GM18909 (cell line): ENCODE results near the gene ATL1.
A peak's percentile ranks its signal among the peaks of the same experiment; 100 is the strongest.

ENCODE experiments used
- ATAC-seq: cut with Tn5 transposase; IDR thresholded peaks from one replicate; pipeline ENCODE4 v1.9.1; 2021; ENCODE audit warnings: mild to moderate bottlenecking; ENCODE audit not compliant: unreplicated experiment, poor library complexity

Gene ATL1

DNA sequence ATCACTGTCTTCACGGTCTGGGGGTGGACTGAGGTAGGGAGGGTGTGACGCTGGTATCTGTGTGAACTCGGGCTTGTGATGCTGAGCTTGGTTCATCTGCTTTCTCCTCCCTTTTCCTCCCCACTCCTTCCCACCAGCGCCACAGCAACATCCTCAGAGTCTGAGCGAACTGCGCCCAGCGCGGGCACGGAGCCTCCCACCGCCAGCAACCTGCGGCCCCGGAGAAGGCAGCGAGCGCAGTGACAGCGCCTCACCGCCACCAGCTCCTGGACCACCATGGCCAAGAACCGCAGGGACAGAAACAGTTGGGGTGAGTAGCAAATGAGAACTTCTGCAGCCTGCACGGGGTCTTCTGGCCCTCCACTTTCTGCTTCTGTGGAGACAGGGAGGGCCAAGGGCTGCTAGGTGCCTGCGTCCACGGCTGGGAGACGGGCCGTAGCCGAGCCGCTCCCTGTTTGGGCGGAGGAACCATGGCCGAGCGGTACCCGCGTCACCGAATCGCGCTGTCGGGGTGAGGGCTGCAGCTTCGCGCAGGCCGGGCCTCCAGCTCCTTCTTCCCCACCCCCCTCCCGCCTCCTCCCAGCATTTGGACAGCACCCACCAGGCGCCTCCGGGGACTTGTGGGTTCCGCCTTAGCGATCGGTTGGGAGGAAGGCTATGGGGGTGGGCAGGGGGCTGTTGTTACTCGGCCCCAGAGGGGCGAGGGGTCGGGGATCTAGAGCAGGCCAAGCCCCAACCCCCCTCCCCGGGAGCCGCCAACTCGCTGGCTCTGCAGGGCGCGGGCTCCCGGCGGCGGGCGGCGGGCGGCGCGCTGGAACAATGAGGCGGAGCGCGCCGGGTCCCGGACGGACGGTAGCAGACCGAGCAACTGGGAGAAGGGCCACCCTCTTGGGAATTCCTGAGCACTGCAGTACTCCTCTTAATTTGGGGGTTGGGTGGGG lies at the start of gene ATL1:
Gene ATL1 (plus strand): TSS at position 156 of the 941 bp plus-strand sequence. CDS start 121 bp downstream, at position 277.
- ATAC-seq, result no peak

GRCh38 chr14:50510157-50510556 lies 49.8 kb upstream of the ATL1 start:
- ATAC-seq, result no peak

GRCh38 chr14:50512463-50512862 lies 47.5 kb upstream of the ATL1 start:
- no peak for ATAC-seq

GRCh38 chr14:50516091-50516490 lies 43.9 kb upstream of the ATL1 start:
- no peak for ATAC-seq

DNA sequence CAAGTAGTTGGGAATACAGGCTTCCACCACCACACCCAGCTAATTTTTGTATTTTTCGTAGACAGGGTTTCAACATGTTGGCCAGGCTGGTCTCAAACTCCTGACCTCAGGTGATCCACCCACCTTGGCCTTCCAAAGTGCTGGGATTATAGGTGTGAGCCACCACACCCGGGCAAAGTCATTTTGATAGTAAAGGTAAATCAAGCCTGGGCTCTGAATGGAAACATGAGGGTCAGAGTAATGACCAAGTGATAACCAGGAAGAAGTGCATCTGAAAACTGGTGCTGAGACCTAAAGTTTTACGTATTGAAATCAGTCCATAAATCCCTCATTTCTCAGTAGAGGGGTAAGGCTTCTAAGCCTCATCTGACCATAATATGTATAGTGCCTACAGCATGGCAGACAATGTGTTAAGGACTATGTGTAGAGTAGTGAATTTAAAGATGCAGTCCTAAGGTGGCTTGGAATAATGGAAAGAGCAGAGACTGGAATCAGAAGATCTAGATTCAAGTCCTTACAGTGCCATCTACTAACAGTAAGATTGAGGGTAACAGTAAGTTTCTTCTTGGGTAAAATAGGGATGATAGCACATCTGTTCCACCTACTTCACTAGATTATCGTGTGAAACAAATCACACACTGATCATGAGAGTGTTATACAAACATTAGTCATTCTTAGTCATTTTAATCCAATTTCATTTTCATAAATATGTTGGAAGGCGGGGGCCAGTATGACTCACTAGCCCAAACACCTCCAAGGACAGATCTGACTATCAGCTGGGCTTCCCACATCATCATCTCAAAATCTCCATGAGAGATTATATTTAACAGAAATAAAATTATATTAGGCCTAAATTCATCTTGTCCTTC lies 38.8 kb upstream of the ATL1 start:
- peak; percentile 73 for ATAC-seq

- ATAC-seq, result peak; percentile 50
Measured at GRCh38 chr14:50521912-50522341, 38.0 kb upstream of the ATL1 start.

DNA sequence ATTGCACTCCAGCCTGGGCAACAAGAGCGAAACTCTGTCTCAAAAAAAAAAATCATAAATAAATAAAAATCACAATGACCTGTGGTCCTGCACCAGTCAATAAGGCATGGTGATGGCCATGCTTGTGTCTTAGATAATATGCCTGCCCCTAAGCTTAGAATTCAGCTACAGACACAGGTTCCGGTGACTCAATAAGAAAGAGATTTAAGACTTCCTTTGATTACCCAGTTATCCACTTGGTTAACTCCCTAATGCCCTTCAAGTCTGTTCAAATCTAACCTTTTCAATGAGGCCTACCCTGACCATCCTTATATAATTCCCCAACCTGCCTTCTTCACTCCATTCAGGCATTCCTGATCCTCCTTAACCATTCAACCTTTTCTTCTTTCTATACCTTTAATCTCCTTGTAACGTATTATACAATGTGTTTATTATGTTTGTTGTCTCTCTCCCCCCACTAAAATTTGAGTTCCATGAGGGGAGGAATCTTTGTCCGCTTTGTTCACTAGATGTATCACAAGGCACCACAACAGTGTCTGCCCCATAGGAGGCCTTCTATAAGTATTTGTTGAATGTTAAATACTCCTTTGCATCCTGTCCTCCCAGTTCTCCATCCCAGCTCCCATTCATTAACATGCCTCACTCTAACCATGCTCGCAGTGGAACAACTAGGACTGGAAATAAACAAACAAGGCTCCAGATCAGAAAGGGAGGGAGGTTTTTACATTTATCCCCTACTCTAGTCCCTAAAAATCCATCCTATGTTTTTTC lies 36.5 kb upstream of the ATL1 start:
- no peak for ATAC-seq

DNA sequence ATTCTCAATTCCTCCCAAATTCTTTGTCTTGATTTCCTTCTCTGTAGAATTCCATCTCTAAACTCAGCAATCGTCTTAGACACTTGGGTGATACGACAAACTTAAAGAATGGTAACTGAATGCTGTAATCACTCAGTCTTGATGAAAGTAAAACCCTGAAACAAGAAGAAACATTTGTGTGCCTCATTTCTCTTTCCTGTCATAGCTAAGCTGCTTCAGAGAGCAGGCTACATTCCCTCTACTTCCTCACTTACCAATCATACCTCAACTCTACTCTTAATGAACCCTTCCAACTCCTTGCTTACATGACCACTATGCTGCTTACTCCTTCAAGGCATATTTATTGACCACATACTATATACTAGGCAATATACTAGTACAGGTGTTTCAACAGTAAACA lies 35.9 kb upstream of the ATL1 start:
- ATAC-seq, result peak; percentile 38

DNA sequence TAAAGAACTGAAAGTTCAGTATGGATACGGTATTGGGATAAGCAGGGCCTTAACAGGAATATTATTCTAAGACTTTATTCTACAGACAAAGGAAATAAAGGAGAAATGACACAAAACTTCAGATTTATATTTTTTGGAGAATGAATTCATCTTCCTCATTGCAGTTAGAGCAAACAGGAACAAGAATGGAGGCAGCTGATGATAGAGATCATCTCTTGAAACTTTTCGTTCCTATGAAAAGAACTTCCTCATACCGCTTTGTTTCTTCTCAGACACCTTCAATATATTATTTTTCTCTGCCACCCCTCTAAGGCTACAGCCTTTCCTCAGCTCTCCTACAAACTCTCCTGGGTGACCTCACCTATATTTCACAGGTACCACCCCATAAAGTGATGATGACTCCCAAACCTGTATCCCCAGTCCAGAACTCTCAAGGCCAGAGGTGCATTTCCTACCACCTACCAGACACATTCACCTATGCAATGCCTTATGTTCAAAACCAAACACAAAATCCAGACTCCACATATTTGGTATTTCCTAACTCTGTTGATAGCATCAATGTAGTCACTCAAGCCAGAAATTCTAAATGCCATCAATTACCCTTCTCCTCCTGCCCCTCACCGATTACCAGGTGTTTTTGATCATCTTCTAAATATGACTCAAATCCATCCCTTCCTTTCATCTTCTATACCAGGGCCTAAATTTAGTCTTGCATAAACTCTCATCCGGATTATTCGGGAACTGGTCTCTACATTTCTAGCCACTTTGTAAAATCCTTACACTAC lies 35.0 kb upstream of the ATL1 start:
- no peak for ATAC-seq

GRCh38 chr14:50528000-50528399 lies 31.9 kb upstream of the ATL1 start:
- ATAC-seq, result no peak

DNA sequence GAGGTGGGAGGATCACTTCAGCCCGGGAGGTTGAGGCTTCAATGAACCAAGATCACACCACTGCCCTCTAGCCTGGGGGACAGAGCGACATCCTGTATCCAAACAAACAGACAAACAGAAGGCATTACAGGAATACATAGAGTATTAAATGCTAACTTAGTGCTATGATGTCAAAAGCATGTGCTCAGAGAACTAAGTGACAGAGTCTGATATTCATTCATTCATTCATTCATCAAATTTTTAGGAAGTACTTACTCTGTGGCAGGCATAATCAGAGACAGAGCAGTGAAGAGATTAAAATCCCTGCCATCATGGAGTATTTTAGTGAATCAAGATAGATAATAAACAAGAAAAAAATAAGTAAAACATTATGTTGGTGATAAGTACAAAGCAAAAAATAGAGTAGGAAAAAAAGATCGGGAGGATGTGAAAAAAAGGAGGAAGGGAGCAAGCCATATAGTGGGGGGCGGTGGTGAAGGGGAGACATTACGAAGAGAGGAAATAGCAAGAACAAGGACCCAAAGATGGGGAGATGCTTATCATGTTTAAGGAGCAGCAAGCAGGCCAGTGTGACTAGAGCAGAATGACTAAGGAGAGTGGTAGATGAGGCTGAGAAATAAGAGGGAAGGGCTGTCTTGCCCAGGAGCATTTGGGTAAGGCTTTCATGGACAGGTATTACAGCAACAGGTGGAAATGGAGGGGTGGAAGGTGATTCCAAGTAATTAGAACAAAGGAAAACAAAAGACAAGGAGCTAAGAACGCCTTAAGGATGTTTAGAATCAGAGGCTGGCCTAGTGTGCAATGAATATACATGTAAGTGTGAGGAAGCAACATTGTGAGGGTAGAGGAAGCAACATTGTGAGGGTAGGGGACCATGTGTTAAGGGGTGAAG lies 30.4 kb upstream of the ATL1 start:
- no peak for ATAC-seq

GRCh38 chr14:50530358-50530757 lies 29.6 kb upstream of the ATL1 start:
- no peak for ATAC-seq

DNA sequence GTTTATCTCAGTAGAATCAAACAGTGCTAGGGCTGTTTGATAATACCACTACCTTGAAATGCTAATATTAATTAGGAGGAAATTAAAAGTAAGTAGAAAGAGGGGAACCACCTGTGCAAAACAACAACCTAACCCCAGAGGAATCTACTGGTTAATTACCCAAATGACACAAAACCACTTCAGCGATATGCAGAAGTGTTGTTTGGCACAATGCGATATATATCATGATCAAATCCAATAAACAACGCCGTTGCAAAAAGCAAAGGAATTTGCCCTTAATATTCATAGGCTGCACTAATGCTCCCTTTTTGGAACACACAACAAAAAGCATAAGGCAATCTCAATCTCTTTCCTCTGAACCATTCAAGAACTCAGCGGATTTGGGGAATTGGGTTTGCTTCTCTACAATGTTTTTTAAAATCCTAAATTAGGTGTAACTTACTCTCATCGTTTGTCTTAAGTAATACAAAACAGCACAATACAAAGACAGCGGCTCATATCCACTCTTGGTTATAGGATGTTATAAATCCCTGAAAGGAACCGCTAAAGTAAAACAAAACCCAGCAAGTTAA lies 29.1 kb upstream of the ATL1 start:
- no peak for ATAC-seq

GRCh38 chr14:50531595-50532501 lies 28.1 kb upstream of the ATL1 start:
- peak; percentile 44 for ATAC-seq

DNA sequence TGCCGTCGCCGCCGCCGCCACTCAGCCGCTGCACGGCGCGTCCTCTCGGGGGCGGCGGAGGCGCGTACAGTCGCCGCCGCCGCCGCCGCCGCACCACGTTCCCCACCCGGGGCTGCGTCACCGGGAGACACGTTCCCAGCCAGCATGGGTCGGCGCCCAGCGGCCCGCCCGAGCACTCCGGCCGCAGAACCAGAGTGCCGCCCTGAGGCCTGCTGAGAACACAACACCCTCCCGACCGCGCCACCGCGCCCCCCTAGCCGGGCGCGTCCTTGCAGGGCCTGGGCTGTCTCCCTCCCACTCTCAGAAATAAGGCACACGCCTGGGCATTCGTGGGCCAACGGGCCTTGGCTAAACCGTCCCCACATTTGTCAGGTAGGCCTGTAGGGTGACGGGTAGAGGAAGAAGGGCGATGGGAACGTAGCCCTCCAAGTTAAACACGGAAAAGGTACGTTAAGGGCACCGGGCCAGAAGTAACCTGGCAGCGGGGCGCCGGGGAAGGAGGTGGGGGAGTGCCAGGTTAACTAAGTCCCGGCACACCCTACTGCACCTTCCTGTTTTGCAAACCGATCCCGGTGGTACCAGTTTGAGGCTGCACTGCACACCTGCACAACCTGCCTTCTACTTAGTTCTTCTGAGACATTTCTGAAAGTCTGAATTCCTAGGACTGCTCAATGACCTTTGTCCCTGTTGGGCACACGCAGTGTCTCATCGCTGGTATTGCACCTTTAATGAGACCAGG lies 27.3 kb upstream of the ATL1 start, which contains the start of gene MAP4K5:
Gene MAP4K5 (minus strand): TSS at position 68 of the 739 bp plus-strand sequence. CDS start 520 bp downstream, outside the sequence.
- ATAC-seq, result peak; percentile 98

DNA sequence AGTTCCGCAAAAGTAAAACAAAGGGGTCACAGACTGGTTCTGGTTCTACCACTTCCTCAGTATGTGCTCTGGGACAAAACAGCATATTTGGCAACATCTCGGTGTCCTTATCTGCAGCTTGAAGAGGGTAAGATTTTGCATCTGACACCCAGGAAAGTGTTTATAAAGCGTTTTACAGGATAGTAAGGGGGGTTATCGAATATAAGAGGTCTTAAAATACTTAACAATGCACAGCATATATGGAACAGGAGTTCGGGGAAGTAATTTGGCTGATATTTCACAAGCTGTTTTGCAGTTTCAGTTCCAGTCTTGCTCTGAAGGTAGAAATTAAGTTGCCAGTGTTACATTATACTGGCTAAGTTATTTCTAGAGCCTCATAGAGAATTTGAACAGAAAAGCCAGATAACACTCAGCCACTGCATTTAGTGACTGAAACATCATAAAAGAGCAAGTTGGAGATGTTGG lies 26.7 kb upstream of the ATL1 start:
- ATAC-seq, result no peak
